ENCODE measurements around the gene MTRR.

GRCh38 chr5:7908317-7908716 is 39.4 kb downstream of the MTRR start:
- TF ChIP-seq CTCF (IDR thresholded peaks at IDR 0.05) (no peak), ZFX (IDR thresholded peaks at IDR 0.05; ENCODE audit: borderline replicate concordance) (no peak)
